ENCODE measurements around the gene TPGS2. TPM values are rescaled to one million over a fixed set of nuclear protein-coding genes. Genes with fewer than 3 reads are reported as not detected.

TPGS2 gene
- total RNA-seq, 1 donor from 2014 or later: 93.5 TPM

DNA sequence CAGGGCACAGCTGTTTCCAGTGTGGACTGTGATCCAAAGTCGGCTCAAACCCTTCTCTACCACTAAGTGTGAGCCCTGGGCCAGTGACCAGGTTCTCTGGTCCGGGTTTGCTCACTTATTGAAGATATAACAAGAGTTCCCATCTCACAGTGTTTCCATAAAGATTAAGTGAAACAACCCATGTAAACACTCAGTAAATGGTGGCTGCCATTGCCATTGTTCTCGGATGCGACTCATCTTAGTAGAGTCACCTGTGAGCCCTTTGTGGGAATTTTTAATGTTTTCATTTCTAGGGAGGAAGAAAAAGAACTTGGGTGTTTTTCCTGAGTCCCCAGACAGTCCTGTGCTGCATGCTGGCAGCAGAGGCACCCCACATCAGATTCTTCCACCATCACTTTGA lies 53.4 kb downstream of the TPGS2 start:
- peaks cover 4% of the 10 kb centered on the region for H3K36me3 Mint-ChIP-seq
- no peaks in the 10 kb centered on the region for H3K9me3 Mint-ChIP-seq
- H3K4me1 Mint-ChIP-seq: peaks cover 10% of the 10 kb centered on the region
- TF ChIP-seq CTCF (IDR thresholded peaks at IDR 0.05; ENCODE audit: unreplicated experiment): no peak
- no peak for DNase-seq (ENCODE audit: low spot score in 2 of 2, unreplicated experiment in 2 of 2)
- H3K27me3 Mint-ChIP-seq (ENCODE audit: low read depth): peaks cover 4% of the 10 kb centered on the region
- no peak overlapping the region for H3K27ac Mint-ChIP-seq
- H3K4me3 Mint-ChIP-seq: no peak overlapping the region

GRCh38 chr18:36772241-36772723 lies 56.5 kb downstream of the TPGS2 start:
- peaks cover 10% of the 10 kb centered on the region for H3K4me1 Mint-ChIP-seq
- no peak overlapping the region for H3K27ac Mint-ChIP-seq
- DNase-seq (ENCODE audit: low spot score in 2 of 2, unreplicated experiment in 2 of 2): no peak
- no peak overlapping the region for H3K4me3 Mint-ChIP-seq
- H3K9me3 Mint-ChIP-seq: no peaks in the 10 kb centered on the region
- H3K27me3 Mint-ChIP-seq (ENCODE audit: low read depth): peaks cover 6% of the 10 kb centered on the region
- TF ChIP-seq CTCF (IDR thresholded peaks at IDR 0.05; ENCODE audit: unreplicated experiment): no peak
- H3K36me3 Mint-ChIP-seq: no peaks in the 10 kb centered on the region

- Mint-ChIP-seq H3K4me1 (peaks cover 10% of the 10 kb centered on the region), H3K36me3 (no peaks in the 10 kb centered on the region), H3K27me3 (ENCODE audit: low read depth) (peaks cover 6% of the 10 kb centered on the region), H3K4me3 (no peak overlapping the region), H3K9me3 (no peaks in the 10 kb centered on the region), H3K27ac (no peak overlapping the region)
- no peak for DNase-seq (ENCODE audit: low spot score in 2 of 2, unreplicated experiment in 2 of 2)
- no peak for TF ChIP-seq CTCF (IDR thresholded peaks at IDR 0.05; ENCODE audit: unreplicated experiment)
These were observed 57.6 kb downstream of the TPGS2 start for GRCh38 chr18:36771245-36771644.

- Mint-ChIP-seq H3K36me3 (no peaks in the 10 kb centered on the region), H3K4me3 (no peak overlapping the region), H3K27ac (no peak overlapping the region), H3K4me1 (peaks cover 10% of the 10 kb centered on the region), H3K9me3 (no peaks in the 10 kb centered on the region), H3K27me3 (ENCODE audit: low read depth) (peaks cover 6% of the 10 kb centered on the region)
- TF ChIP-seq CTCF (IDR thresholded peaks at IDR 0.05; ENCODE audit: unreplicated experiment): no peak
- DNase-seq (ENCODE audit: low spot score in 2 of 2, unreplicated experiment in 2 of 2): no peak
These were observed 58.4 kb downstream of the TPGS2 start for GRCh38 chr18:36770315-36770946.

DNA sequence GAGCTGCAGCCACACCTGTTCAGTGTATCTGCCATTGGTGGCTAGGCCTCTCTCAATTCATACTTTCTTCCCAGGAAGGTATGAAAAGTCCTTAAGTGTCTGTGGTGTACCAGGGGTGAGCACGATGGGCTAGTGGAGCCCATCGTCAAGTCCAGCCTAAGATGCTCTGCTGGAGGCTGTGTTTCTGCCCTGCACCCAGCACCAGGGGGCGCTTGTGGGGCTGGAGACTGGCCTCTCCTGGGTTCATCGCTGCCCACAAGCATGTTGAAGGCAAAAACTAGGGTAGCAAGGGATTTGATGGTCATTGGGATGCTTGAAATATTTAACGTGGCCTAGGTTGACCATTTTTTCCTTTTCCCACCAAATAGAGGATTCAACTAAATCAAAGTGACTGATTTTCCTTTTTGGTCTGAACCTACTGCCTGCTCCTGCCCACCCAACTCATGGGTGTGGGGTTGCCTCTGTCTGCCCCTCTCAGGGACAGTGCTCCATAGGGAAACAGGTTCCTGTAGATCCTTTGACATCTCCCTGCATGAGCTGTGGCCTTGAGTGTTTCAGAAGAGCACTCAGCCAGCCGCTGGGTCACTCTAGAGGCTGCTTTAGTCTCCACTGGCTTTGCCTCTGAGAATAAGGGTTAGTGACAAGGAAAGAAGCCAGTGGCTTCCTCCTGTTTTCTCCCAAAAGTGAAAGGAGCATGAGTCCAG lies 59.0 kb downstream of the TPGS2 start:
- Mint-ChIP-seq H3K36me3 (no peaks in the 10 kb centered on the region), H3K4me3 (no peak overlapping the region), H3K27me3 (ENCODE audit: low read depth) (peaks cover 6% of the 10 kb centered on the region), H3K9me3 (no peaks in the 10 kb centered on the region), H3K27ac (no peak overlapping the region), H3K4me1 (peaks cover 10% of the 10 kb centered on the region)
- no peak for TF ChIP-seq CTCF (IDR thresholded peaks at IDR 0.05; ENCODE audit: unreplicated experiment)
- no peak for DNase-seq (ENCODE audit: low spot score in 2 of 2, unreplicated experiment in 2 of 2)

All from mesothelial cell of epicardium (in vitro differentiated cells).